OCI-LY3 (cell line): ENCODE measurements around the gene NFIB.

Experiments
- CTCF ChIP-seq: fragments of 200-600, 300-600 bp; sonication (generic); IDR thresholded peaks from 2 replicates; pipeline ENCODE4 v1.5.1; 2014; ENCODE audit warnings: antibody characterized with exemption, low read length, low read depth
- EZH2phosphoT487 ChIP-seq: fragments of 200-600 bp; shearing (Covaris generic); IDR thresholded peaks from 2 replicates; pipeline ENCODE4 v1.6.1; 2018; ENCODE audit warnings: antibody characterized with exemption, mixed run types, low read depth

GRCh38 chr9:14207352-14207995 is 106.5 kb downstream of the NFIB start:
- TF ChIP-seq CTCF (no peak), EZH2phosphoT487 (no peak)
